ENCODE measurements around the gene MCU. TPM values are rescaled to one million over a fixed set of nuclear protein-coding genes. Genes with fewer than 3 reads are reported as not detected.

MCU gene
- total RNA-seq, 1 donor from 2014 or later: 15.5 TPM

DNA sequence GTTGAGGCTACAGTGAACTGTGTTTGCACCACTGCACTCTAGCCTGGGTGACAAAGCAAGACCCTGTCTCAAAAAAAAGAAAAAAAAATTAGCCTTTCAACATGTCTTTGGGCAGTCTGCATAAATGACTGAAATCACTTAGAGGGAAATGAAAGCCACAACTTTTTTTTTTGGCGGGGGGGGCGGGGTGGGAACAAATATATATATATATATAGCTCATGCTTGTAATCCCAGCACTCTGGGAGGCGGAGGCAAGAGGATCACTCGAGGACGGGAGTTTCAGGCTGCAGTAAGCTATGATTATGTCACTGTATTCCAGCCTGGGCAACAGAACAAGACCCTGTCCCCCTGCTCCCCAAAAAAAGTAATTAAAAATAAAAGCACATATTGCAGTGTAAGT lies 42.7 kb upstream of the MCU start:
- CTCF ChIA-PET: no interaction called here
- H3K36me3 Mint-ChIP-seq (ENCODE audit: low read depth): no peaks in the 10 kb centered on the region
- no peak overlapping the region for H3K4me3 Mint-ChIP-seq
- H3K9me3 Mint-ChIP-seq: no peaks in the 10 kb centered on the region
- H3K27me3 Mint-ChIP-seq: no peaks in the 10 kb centered on the region
- TF ChIP-seq, protein P1, sequence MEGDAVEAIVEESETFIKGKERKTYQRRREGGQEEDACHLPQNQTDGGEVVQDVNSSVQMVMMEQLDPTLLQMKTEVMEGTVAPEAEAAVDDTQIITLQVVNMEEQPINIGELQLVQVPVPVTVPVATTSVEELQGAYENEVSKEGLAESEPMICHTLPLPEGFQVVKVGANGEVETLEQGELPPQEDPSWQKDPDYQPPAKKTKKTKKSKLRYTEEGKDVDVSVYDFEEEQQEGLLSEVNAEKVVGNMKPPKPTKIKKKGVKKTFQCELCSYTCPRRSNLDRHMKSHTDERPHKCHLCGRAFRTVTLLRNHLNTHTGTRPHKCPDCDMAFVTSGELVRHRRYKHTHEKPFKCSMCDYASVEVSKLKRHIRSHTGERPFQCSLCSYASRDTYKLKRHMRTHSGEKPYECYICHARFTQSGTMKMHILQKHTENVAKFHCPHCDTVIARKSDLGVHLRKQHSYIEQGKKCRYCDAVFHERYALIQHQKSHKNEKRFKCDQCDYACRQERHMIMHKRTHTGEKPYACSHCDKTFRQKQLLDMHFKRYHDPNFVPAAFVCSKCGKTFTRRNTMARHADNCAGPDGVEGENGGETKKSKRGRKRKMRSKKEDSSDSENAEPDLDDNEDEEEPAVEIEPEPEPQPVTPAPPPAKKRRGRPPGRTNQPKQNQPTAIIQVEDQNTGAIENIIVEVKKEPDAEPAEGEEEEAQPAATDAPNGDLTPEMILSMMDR (IDR thresholded peaks at IDR 0.05): no peak
- DNase-seq: no peak
- no peak for ATAC-seq (ENCODE audit: low read depth)
- H3K4me1 Mint-ChIP-seq: peaks cover 2% of the 10 kb centered on the region
- H3K27ac Mint-ChIP-seq: no peak overlapping the region
- POLR2A ChIA-PET: no interaction called here
- intact Hi-C loops (cut with micrococcal nuclease): no loop called here

DNA sequence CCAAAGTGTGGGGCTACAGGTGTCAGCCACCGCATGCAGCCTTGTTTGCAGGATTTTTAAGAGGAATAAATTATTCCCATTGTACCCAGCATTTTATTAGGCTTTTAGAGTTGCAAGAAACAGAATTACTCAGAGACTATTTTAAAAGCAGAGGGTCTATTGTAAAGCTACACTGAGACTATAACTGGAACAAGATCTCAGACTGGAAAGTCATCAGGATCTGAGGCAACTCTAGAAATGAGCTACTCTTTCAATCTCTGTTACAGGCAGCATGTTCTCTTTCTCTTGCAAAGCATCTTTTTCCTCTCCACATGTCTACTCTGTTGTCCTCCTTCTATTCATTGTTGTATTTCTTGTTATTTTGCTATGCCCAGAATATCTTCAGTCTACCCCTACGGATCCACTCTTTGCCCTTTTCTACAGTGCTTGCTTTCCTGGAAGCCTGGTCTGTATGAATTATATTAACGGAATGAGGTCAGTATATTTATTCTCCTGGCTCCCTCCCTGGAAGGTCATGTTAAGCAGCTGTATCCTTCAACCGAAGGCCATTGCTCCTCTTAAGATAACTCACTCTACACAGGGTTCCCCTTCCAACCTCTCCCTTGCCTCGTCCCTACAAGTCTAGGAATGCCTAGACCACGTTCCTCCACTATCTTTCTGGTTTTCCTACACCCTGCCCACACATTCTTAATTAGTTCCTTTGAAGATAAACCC lies 38.4 kb upstream of the MCU start:
- DNase-seq (no peak), ATAC-seq (ENCODE audit: low read depth) (no peak)
- Mint-ChIP-seq H3K27me3 (no peaks in the 10 kb centered on the region), H3K9me3 (no peaks in the 10 kb centered on the region), H3K36me3 (ENCODE audit: low read depth) (no peaks in the 10 kb centered on the region), H3K4me3 (no peak overlapping the region), H3K27ac (no peak overlapping the region), H3K4me1 (peaks cover 2% of the 10 kb centered on the region)
- intact Hi-C loops (cut with micrococcal nuclease): no loop called here
- CTCF ChIA-PET: no interaction called here
- POLR2A ChIA-PET: no interaction called here
- TF ChIP-seq, protein P1 (IDR thresholded peaks at IDR 0.05): no peak

DNA sequence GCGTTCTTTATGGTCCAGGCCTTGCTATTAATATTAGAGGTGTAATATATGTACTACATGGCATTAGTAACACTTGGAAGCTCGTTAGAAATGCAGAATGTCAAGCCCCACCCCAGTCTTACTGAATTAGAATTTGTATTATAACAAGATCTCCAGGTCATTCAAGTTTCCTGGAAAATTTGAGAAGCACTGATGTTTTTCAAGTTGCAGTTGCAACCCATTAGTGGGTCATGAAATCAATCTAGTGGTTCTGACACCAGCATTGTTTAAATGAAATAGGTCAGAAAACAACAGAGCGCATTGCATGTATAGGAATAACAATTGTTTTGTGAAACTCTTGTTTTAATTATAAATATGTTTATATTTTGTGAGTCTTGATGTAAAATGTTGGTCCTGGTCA lies 37.2 kb upstream of the MCU start:
- H3K36me3 Mint-ChIP-seq (ENCODE audit: low read depth): no peaks in the 10 kb centered on the region
- ChIA-PET CTCF (no interaction called here), POLR2A (interaction anchor here (0.6 kb wide), 1 partner anchor 94 kb away, joined by 5 read pairs; no protein-coding TSS in a partner anchor)
- no peaks in the 10 kb centered on the region for H3K9me3 Mint-ChIP-seq
- no peaks in the 10 kb centered on the region for H3K27me3 Mint-ChIP-seq
- intact Hi-C loops (cut with micrococcal nuclease): no loop called here
- no peaks in the 10 kb centered on the region for H3K4me1 Mint-ChIP-seq
- ATAC-seq (ENCODE audit: low read depth): no peak
- TF ChIP-seq, protein P1 (IDR thresholded peaks at IDR 0.05): no peak
- no peak overlapping the region for H3K4me3 Mint-ChIP-seq
- DNase-seq: no peak
- no peak overlapping the region for H3K27ac Mint-ChIP-seq

DNA sequence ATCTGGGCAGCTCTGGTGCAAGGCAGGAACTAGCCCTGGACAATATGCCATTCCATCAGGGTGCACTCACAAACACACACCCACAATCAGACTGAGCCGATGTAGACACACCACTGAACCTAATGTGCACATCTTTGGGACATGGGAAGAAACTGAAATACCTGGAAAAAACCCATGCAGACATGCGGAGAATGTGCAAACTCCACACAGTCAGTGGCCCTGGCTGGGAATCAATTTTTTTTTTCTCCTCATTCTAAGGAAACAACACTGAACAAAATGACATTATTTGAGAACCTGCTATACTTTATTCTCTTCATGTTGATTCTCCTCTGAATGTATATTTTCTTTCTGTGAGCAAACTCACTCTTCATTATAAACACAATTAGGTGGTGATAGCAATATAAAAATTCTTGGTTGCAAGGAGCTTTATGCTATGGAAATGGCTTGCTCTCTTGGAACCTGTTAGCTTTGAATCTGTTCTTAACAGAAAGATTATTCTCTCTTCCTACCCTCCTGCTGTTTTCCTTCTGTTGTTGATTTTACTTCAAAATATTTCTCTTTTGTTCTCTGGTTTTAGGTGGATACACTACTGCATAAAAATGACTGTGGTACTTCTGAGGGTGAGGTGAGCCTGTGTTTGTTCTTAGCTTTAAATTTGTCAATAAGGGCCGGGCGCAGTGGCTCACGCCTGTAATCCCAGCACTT lies 33.1 kb upstream of the MCU start:
- ATAC-seq (ENCODE audit: low read depth) (no peak), DNase-seq (no peak)
- ChIA-PET CTCF (no interaction called here), POLR2A (interaction anchor here (0.5 kb wide), 1 partner anchor 10 kb away, joined by 4 read pairs; no protein-coding TSS in a partner anchor)
- H3K27me3 Mint-ChIP-seq: peaks cover under 1% of the 10 kb centered on the region
- intact Hi-C loops (cut with micrococcal nuclease): no loop called here
- H3K9me3 Mint-ChIP-seq: no peaks in the 10 kb centered on the region
- H3K4me1 Mint-ChIP-seq: no peaks in the 10 kb centered on the region
- no peak overlapping the region for H3K4me3 Mint-ChIP-seq
- H3K27ac Mint-ChIP-seq: no peak overlapping the region
- H3K36me3 Mint-ChIP-seq (ENCODE audit: low read depth): no peaks in the 10 kb centered on the region
- TF ChIP-seq, protein P1 (IDR thresholded peaks at IDR 0.05): no peak

DNA sequence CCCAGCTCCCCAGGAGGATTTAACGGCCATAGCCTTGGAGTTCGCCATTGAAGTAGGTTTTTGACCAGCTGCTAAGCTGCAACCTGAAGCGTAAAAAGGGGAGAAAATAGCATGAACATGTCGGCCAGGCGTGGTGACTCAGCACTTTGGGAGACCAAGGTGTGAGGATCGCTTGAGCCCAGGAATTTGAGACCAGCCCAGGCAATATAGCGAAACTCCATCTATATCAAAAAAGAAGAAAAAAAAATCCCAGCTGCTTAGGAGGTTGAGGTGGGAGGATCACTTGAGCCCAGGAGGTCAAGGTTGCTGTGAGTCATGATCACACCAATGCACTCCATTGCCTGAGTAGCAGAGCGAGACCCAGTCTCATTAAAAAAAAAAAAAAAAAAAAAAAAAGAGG lies 32.2 kb upstream of the MCU start:
- ChIA-PET POLR2A (interaction anchor here (0.6 to 0.7 kb wide), 2 partner anchors 89 to 607 kb away, joined by 4 to 7 read pairs; no protein-coding TSS in a partner anchor), CTCF (no interaction called here)
- no peak overlapping the region for H3K4me3 Mint-ChIP-seq
- intact Hi-C loops (cut with micrococcal nuclease): no loop called here
- no peaks in the 10 kb centered on the region for H3K36me3 Mint-ChIP-seq (ENCODE audit: low read depth)
- TF ChIP-seq, protein P1 (IDR thresholded peaks at IDR 0.05): no peak
- no peaks in the 10 kb centered on the region for H3K4me1 Mint-ChIP-seq
- no peaks in the 10 kb centered on the region for H3K9me3 Mint-ChIP-seq
- ATAC-seq (ENCODE audit: low read depth): no peak
- peaks cover 2% of the 10 kb centered on the region for H3K27me3 Mint-ChIP-seq
- H3K27ac Mint-ChIP-seq: no peak overlapping the region
- DNase-seq: no peak
